Measurements from ENCODE around the gene PGLYRP1.

Gene PGLYRP1

DNA sequence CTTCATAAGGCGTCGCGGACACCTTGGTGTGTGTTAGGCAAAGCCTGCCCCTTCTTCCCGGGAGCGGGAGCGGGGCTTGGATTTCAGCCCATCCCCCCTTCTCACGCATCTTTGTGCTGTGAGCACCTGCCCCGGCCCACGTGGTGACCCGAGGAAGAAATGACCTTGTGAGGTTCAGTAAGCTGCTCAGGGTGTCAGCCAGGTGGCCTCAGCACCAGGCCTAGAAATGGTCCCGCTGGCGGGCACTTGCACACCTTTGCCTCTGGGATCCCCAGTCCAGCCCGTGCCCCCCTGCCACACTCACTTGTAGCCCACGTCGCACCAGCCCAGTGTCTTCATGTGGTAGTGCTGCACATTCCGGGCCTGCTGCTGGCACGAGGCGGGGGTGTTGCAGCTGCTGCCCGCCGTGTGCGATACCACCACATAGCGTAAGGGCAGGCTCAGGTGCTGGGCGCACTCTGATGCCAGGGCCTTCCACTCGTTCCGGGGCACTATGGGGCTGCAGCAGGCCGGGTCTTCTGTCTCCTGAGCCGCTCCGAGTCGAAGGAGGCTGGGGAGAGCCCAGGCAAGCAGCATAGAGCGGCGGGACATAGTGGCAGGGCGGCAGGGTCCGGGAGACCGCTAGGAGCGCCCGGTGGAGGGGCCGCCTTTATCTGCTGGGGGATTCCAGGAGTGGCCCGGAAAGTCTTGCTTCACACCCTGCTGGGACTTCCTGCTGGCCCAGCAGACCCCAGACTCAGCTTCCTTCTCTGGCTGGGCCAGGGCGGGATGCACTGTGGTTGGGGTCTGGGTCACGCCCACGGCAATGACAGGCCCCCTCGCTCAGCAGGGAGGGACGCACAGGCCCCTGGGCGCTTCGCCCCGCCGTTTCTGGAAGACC lies at the start of gene PGLYRP1:
PGLYRP1 (minus strand) TSS at position 623 of the 880 bp plus-strand sequence; CDS start at position 591, 32 bp downstream.
- DNase-seq = no peak

- DNase-seq = no peak
Measured at GRCh38 chr19:46069806-46070341, 47.0 kb upstream of the PGLYRP1 start.

DNA sequence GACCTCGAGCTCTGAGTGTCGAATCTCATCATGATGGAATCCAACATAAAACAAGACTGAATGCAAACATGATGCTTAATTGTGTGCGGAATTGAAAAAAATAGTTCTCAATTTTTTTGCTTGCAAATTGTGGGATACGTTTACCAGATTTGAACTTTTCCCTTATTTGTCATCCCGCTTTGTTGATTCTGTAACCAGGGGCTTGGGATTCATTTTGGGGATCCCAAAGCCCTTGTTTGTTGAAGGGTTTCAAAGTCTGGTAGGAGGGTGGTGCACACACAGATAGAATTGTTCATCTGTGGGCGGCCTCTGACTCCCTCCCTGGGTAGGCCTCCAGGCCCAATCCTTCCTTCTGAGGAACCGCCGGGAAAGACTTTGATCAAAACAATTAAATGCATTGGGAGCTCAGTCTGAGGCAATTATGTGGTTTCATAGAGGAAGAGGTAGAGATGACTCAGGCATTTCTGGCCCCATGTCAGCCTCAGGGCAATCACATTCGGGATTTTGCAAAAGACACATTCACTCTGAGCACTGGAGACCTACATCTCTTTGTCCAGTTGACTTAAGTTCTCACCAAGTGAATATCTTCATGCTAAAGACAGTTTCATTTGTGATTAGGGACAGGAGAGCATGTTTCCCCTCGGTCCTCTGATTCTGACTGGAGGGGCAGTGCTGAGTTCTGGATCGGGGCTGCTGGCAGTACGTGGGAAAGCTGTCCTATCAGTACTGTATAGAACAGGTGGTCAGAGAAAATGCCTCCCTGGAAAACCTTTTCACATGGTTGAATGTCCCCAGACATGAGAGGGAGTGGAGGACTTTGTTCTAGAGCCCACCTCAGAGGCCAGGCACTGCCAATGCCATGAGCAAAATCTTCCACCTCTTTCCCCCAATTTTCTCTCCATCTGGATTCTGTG lies 45.7 kb upstream of the PGLYRP1 start:
- no peak for DNase-seq

DNA sequence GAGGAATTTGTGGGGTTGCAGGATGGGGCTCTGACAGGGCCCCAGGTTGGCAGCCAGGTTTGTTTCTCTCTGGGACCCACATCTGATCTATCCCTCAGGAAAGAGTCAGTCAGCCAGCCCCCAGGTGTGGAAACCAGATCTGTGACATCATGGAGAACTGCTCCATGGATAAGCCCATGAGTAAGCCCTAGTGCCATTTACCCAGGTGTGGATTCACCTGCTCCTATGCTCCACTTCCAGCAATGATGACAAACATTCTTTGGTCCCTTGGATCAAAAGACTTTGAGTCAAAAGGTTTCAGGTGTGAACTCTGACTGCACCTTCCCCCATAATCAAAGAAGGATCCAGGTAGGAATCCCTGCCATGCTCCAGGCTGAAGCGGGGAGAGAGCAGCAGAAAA lies 44.8 kb upstream of the PGLYRP1 start:
- no peak for DNase-seq

- no peak for DNase-seq
Measured at GRCh38 chr19:46066471-46066870, 43.6 kb upstream of the PGLYRP1 start.

GRCh38 chr19:46065486-46066071 lies 42.7 kb upstream of the PGLYRP1 start:
- DNase-seq = no peak

DNA sequence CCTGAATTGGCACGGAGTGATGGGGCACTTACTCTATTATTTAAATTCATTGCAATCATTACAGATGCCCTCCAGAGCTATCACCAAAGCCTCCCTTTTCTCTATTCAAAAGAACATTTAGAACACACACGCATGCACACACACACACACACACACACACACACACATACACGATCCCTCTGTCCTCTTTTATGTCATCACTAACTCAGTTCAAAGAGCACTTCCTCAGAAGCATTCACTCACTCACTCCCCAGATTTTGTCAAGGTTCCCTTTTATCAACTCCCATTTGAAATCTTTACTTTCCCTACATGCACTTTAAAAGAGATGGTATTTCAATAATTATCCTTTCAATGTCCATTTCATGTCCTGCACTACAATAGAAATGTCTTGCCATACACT lies 40.3 kb upstream of the PGLYRP1 start:
- no peak for DNase-seq

GRCh38 chr19:46060012-46060411 lies 37.2 kb upstream of the PGLYRP1 start:
- no peak for DNase-seq

GRCh38 chr19:46058778-46059177 lies 35.9 kb upstream of the PGLYRP1 start:
- no peak for DNase-seq

GRCh38 chr19:46056536-46056935 lies 33.7 kb upstream of the PGLYRP1 start:
- peak; percentile 55 for DNase-seq

GRCh38 chr19:46052896-46053295 lies 30.0 kb upstream of the PGLYRP1 start:
- DNase-seq = no peak

DNA sequence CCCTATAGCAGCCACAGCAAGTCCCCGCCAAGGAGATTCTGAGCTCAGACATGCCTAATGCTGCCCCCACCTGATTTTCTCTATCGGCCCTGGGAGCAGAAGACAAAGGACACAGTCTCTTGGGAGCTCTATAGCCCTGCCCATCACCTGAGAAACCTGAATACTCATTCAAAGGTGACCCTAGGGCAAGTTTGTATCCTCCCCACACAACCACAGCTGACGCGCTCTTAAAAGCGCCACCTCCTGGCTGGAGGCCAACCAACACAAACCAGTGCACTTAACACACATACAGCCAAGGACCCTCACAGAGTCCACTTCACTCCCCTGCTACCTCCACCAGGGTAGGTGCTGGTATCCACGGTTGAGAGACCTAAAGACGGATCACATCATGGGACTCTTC lies 26.7 kb upstream of the PGLYRP1 start:
- no peak for DNase-seq

DNA sequence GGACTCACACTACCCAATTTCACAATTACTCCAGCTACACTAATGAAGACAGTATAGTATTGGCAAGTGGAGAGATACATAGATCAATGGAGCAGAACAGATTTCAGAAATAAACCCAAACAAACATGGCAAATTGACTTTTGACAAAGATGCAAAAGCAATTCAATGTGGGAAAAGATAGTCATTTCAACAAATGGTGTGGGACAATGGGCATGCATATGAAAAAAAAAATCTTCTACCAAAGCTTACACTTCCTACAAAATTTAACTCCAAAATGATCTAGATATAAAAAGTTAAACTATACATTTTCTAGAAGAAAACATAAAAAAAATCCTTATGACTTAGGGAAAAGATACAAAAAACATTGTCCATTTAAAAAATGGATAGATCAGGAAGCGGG lies 20.7 kb upstream of the PGLYRP1 start:
- DNase-seq = no peak

DNA sequence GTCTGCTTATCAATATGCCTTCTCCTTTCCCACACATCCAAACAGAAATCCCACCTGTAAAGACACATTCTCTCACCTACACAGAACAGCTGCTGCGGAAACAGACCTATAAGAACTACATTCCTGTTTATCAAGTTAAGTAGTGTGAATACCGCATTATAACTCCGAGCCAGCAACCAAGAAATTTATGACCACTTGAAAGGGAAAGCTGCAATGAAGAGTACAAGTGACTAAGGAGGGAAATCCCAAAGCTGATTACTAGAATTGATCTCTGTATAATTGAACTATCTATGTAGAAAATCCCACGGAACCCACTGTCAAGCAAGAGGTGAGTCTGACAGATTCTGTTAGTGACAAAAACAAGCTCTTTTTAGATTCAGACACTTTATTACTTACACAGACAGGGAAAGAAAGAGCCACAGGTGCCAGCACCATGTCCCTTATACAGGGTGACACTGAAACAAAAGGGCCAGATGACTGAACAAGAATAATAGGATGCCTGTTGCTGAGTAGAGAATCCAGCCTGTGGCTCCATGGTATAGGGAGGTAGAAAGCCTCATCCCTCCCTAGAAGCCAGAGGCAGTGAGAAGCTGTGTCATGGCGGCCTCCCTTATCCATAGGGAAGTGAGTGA lies 19.5 kb upstream of the PGLYRP1 start:
- DNase-seq = no peak

DNA sequence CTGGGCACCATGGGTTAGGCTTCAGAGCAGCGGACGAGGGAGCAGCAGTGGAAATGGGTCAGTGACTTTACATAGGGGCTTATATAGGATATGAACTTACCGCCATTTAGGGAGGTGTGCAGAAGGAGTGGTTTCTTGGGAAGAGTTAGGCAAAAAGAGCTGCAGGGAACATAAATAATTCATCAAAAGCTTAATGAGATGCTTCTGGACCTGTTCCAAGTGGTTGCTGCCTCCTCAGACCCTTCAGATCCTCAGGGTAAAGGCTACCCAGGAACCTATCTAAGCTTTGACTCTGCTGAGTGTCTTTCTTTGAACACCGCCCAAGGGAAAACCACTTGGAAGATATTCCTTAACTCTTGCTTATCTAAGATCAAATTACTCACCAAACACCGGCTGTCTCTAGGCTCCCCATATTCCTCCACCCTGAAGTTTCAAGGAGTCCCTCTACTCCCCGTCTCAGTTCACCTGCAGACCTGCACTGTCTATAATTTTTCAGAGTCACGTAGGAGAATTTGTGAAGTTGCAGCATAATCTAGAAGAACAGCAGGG lies 18.2 kb upstream of the PGLYRP1 start, which contains the start of gene IGFL4:
IGFL4 (minus strand) TSS at position 51 of the 549 bp plus-strand sequence; CDS start at position 11, 40 bp downstream.
- DNase-seq = no peak

- DNase-seq = no peak
Measured at GRCh38 chr19:46040125-46040524, 17.3 kb upstream of the PGLYRP1 start.

DNA sequence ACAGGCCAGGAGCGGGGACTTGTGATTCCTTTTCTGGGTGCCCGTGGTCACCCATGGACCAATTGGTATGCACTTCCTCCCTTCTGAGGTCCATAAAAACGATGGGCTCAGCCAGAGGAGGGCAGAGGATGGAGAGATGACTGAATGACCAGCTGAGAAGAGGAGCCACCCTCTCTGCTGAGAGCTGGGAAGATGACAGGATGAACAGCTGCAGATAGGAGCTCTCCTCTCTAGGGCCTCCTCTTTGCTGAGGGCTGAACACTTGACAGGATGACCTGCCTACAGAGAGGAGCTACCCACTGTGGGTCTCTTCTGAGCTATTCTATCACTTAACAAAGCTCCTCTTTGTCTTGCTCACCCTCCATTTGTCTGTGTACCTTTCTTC lies 13.9 kb upstream of the PGLYRP1 start:
- DNase-seq = no peak

DNA sequence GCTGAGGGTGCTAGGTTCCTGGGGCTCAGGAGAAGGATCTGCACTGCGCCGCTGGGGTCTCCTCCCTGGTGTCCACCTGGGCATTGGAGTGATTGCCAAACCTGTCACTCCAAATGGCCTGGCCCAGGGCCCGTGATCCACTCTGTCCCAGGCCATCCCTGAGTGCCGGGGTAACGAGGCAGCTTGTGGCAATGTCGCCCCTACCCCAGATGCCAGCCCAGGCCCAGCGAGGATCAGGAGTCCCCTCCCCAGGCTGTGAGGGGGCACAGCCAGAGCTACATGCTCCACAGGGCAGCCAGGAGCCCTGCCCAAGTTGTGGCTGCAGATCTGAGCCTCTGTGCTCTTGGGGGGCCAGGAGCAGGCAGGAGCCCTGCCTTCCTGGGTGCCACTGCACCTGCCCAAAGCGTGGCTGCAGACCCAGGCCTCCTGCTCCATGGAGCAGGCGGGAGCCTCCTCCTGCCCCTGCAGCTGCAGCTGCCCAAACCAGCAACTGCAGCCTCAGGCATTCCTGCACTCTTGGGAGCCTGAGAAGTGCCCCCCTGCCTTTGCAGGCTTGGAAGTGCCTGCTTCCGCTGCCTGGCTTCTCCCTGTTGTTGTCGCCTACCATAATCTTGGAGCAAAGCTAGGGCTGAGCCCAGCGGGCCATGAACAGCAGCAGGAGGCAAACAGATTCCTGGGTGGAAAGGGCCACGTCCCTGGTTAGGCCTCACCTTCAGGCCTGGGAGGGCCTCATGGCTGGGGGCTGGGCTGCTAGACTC lies 13.3 kb upstream of the PGLYRP1 start:
- no peak for DNase-seq

- no peak for DNase-seq
Measured at GRCh38 chr19:46035546-46035945, 12.7 kb upstream of the PGLYRP1 start.

DNA sequence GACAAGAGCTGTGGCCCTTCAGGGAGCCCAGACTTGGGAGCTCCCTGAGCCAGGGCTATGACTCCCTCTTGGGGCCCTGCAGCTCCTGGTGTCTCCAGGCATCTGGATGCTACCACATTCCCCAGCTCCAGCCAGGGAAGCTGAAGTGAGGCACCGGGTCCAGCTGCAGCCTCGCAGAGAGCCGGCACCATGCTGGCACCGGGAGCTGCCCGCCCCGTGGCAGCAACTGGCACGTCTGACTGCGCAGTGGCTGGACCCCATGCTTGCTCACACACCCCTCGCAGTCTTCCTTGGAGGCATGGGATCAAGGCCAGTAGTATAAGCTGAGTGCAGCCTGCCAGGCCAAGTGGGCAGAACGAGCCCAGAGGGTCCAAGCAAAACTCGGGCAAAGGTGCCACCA lies 10.5 kb upstream of the PGLYRP1 start:
- no peak for DNase-seq

GRCh38 chr19:46032597-46033025 lies 9.8 kb upstream of the PGLYRP1 start:
- no peak for DNase-seq

All from COR-L47 (cell line).